GM18951 (cell line): ENCODE measurements around the gene MCOLN1.
"Not testable (repeated sequence)": the region's sequence is repeated elsewhere in the genome, so short reads cannot be mapped to it uniquely, and the experiment has no call there.

Source experiments
- POLR2A ChIP-seq: IDR thresholded peaks from 4 replicates; pipeline ENCODE4 v1.6.1; 2011; ENCODE audit warnings: mild to moderate bottlenecking; ENCODE audit not compliant: insufficient read length, insufficient read depth; ENCODE audit errors: extremely low read depth
- in situ Hi-C: fragments of 300-500 bp; cut with MboI; formaldehyde crosslinking; loops from one replicate; pipeline ENCODE4 v1.12.0; 2022; ENCODE audit warnings: low sequenced_read_pairs, mixed read lengths, inconsistent platforms; ENCODE audit not compliant: unreplicated experiment

MCOLN1 gene

GRCh38 chr19:7535047-7535997 is 12.9 kb downstream of the MCOLN1 start, which contains the start of gene PNPLA6:
PNPLA6 (plus strand) TSS chr19:7535717; CDS start chr19:7535789, 72 bp downstream.
- peak; percentile 48 for TF ChIP-seq POLR2A
- in situ Hi-C loops: no loop called here

- peak; percentile 9 for TF ChIP-seq POLR2A
- in situ Hi-C loops: no loop called here
These were observed 13.7 kb downstream of the MCOLN1 start for GRCh38 chr19:7535998-7536695.

- in situ Hi-C loops: not testable (repeated sequence)
These were observed 16.6 kb downstream of the MCOLN1 start for GRCh38 chr19:7538990-7539389.

- in situ Hi-C loops: no loop called here
- TF ChIP-seq POLR2A: no peak
These were observed 17.5 kb downstream of the MCOLN1 start for GRCh38 chr19:7539827-7540425.

- no peak for TF ChIP-seq POLR2A
- in situ Hi-C loops: no loop called here
These were observed 18.5 kb downstream of the MCOLN1 start for GRCh38 chr19:7540761-7541474.

- in situ Hi-C loops: no loop called here
These were observed 19.0 kb downstream of the MCOLN1 start for GRCh38 chr19:7541475-7541824.

GRCh38 chr19:7541828-7542443 is 19.5 kb downstream of the MCOLN1 start:
- TF ChIP-seq POLR2A: no peak
- in situ Hi-C loops: no loop called here

More at GRCh38 chr19:7541475-7541824, 19.0 kb downstream of the MCOLN1 start:
- TF ChIP-seq POLR2A: no peak

- TF ChIP-seq POLR2A: no peak
- in situ Hi-C loops: no loop called here
These were observed 20.3 kb downstream of the MCOLN1 start for GRCh38 chr19:7542556-7543348.

- in situ Hi-C loops: no loop called here
- TF ChIP-seq POLR2A: no peak
These were observed 22.2 kb downstream of the MCOLN1 start for GRCh38 chr19:7544626-7545025.

GRCh38 chr19:7545300-7545699 is 22.9 kb downstream of the MCOLN1 start:
- in situ Hi-C loops: no loop called here
- TF ChIP-seq POLR2A: no peak

- in situ Hi-C loops: no loop called here
These were observed 23.5 kb downstream of the MCOLN1 start for GRCh38 chr19:7545904-7546303.

GRCh38 chr19:7547159-7547558 is 24.7 kb downstream of the MCOLN1 start:
- no peak for TF ChIP-seq POLR2A
- in situ Hi-C loops: no loop called here

More at GRCh38 chr19:7545904-7546303, 23.5 kb downstream of the MCOLN1 start:
- no peak for TF ChIP-seq POLR2A
